HG02642 (cell line): ENCODE results near the gene PLA2G5.

Source experiments
- ATAC-seq: cut with Tn5 transposase; IDR thresholded peaks from one replicate; pipeline ENCODE4 v1.9.1; 2021; ENCODE audit warnings: mild to moderate bottlenecking; ENCODE audit not compliant: unreplicated experiment, poor library complexity

PLA2G5 gene

DNA sequence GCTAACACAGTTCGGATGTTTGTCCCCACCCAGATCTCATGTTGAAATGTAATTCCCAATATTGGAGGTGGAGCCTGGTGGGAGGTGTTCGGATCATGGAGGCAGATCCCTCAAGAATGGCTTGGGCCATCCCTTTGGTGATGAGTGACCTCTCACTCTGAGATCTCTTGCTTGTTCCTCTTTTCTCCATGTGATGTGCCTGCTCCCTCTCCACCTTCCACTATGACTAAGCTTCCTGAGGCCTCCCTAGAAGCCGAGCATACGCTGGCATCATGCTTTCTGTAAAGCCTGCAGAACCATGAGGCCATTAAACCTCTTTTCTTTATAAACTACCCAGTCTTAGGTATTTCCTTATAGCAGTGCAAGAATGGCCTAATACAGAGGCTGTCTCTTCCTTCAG, 8.1 kb upstream of the PLA2G5 start:
- ATAC-seq = no peak

- ATAC-seq = no peak
These were observed 6.1 kb upstream of the PLA2G5 start for GRCh38 chr1:20063861-20064292.

GRCh38 chr1:20068722-20069121, 1.3 kb upstream of the PLA2G5 start:
- ATAC-seq = no peak

- no peak for ATAC-seq
These were observed 363 bp downstream of the PLA2G5 start for GRCh38 chr1:20070357-20070756.

DNA sequence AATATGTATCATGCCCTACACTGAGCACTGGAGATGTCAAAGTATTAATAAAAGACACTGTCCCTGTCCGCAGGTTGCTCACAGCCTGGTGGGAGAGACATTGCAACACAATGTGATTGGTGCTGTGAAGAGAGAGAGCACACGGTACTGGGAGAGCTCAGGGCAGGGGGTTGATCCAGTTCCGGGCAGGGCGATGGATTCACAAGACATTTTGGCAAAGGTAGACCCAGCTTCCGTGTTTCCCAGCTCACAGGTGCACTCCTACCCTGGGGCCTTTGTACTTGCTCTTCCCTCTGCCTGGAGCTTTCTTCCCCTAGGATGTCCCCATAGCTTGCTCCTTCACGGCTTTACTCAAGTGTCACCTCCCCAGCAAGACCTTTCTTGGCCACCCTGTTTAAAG, 1.4 kb downstream of the PLA2G5 start:
- ATAC-seq = no peak

GRCh38 chr1:20072771-20073170, 2.8 kb downstream of the PLA2G5 start:
- ATAC-seq = no peak

DNA sequence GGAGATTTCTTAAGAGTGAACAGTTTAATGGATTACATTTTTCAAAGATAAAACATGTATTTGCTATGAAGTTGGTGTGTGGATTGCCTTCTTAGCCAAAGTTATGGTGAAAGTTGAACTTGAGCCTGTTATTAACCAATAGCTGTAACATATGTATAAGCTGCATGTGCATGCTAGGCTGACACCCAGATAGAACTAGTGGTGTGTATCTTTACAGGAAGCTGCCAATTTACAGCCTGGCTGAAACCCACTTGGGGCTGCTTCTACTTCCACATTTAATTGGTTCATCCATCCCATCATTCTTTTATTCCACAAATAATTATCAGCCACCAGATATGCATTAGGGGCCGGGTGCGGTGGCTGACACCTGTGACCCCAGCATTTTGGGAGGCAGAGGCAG, 3.3 kb downstream of the PLA2G5 start:
- no peak for ATAC-seq

DNA sequence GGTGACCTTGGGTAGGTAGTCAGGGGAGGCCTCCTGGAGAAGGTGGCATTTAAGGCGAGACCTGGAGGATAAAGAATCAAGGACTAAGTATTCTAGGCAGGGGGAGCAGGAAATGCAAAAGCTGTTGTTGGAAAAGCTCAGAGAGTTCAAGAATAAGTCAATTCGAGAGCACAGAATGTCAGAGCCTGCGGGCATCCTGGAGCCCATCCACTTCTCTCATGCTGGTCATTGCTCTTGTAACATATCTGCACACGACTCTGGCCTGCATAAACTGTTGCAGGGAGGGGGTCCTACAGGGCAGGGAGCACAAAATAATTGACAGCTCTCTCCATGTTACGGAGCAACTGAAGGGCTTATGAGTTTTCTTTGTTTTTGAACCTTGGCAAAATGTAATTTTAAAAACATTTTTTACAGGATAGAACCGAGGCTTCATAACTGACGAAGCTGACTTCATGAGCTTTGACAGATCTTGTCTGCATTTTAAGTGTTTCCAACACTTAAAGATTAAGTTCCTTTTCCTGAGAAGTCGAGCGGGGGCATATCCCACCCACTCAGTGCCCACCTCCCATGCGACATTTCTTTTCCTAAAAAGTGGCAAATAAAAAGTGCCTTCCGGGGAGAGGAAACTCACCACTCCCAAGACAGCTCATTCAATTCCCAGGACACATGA, 4.2 kb downstream of the PLA2G5 start:
- no peak for ATAC-seq

GRCh38 chr1:20074725-20075171, 4.8 kb downstream of the PLA2G5 start:
- no peak for ATAC-seq

DNA sequence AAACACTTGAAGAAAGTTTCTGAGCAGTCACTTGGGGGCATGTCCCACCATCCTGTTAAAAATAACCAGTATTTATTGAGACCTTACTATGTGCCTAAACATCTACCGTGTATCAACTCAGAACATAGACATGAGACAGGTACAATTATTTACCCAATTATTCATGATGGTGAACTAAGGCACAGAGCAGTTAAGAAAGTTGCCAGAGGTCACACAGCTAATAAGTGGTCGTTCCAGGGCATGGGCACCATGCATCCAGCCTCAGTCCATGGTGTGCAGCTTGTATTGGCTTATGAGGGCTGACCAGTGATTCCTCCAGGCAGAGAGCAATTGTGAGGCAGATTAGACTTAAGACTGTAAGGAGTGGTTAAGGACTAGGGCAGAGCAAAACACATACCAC, 5.4 kb downstream of the PLA2G5 start:
- no peak for ATAC-seq

DNA sequence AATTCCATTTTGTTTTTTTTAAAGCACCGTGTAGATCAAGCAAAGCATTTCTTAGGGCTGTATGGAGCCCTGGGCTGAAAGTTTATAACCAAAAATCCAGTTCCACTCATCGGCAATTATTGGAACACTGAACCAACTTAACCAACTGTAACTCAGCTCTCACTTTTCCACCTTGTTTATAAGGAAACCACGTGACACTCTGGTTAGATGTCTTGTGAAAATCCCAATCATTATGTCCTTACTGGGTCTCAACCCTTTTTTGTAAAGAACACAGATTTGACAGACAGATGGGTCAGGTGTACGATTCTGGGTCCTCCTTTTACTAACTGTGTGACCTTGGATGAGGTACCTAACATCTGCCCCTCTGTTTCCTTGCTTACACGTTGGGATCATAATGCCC, 6.2 kb downstream of the PLA2G5 start:
- no peak for ATAC-seq

- ATAC-seq = no peak
These were observed 6.9 kb downstream of the PLA2G5 start for GRCh38 chr1:20076710-20077461.

- no peak for ATAC-seq
These were observed 8.2 kb downstream of the PLA2G5 start for GRCh38 chr1:20078171-20078651.

GRCh38 chr1:20078711-20079110, 8.7 kb downstream of the PLA2G5 start:
- no peak for ATAC-seq

- no peak for ATAC-seq
These were observed 9.8 kb downstream of the PLA2G5 start for GRCh38 chr1:20079661-20080305.

- no peak for ATAC-seq
These were observed 10.7 kb downstream of the PLA2G5 start for GRCh38 chr1:20080441-20081352.

DNA sequence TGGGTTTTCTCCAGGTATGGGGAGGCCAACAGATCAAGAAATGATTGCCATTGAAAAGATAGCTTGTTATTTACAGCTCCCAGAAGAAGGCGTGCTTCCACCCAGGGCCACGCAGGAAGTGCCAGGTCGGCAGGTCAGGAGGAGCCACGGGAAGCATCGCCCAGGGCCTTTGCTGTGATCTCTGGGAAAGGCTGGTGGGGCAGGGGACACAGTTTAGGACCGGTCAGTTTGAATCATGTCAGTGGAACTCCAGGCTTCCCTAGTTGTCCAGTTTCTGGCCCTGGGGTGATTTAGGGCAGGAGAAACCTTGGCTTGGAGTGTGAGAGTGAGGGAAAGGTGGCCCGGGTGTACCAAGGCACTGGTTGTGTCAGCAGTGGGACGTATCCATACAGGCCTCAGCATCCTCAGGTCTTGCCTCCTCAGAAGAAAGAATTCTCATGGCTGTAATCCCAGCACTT, 11.4 kb downstream of the PLA2G5 start:
- no peak for ATAC-seq

DNA sequence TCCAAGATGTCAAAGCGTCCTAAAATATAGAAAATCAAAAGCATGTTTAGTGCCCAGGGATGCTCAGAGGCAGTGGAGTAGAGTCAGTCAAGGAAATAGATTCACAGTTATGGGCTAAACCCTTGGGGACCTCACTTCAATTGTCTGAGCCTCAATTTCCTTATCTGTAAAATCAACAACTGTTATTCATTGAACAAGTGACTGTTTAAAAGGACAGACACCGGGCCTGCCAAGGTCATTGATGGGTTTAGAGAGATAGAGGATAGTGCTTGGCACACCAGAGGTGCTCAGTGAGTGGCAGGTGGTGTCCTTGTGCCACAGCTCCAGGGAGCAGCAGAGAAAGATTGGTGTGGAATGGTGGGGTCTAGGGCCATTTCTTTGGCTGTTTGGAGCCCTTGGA, 12.8 kb downstream of the PLA2G5 start:
- no peak for ATAC-seq

- no peak for ATAC-seq
These were observed 13.4 kb downstream of the PLA2G5 start for GRCh38 chr1:20083178-20083944.
